ENCODE data around the gene PEX6. TPM values are rescaled to one million over a fixed set of nuclear protein-coding genes. Genes with fewer than 3 reads are reported as not detected.

The PEX6 gene
- total RNA-seq, 1 experiment from 2014 or later, result 15.6 TPM

DNA sequence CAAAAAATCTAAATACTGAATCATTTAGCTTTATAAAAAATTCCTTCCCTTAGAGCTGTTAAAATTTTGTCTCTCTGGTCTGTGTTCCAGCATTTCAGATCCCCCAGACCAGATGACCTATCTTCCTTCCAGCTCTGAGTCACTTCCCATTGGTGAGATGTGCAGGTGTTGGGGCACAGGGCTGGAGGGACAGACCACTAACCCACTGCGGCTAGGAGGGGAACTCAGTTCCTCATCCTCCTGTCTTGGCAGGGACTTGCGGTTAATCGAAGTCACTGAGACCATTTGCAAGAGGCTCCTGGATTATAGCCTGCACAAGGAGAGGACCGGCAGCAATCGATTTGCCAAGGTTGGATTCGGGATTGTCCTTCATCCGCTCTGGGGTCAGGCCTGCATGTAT lies 43.7 kb downstream of the PEX6 start:
- Mint-ChIP-seq H3K27ac (no peak overlapping the region), H3K4me3 (no peak overlapping the region), H3K4me1 (peaks cover 25 to 31% of the 10 kb centered on the region in 2 experiments), H3K9me3 (no peaks in the 10 kb centered on the region), H3K36me3 (ENCODE audit: insufficient read depth in 1 of 3, low read depth in 3 of 3) (peaks cover 38 to 88% (median 68%) of the 10 kb centered on the region in 3 experiments), H3K27me3 (ENCODE audit: low read depth) (no peaks in the 10 kb centered on the region)
- no peak for TF ChIP-seq CTCF (conservative IDR thresholded peaks at IDR 0.05)
- Histone ChIP-seq H2BK15ac (ENCODE audit: low read depth, low read length) (no peak overlapping the region), H3K23ac (ENCODE audit: insufficient read length, low read depth, low read length) (no peak overlapping the region), H3K56ac (ENCODE audit: insufficient read length, low read depth, low read length) (no peak overlapping the region), H3K23me2 (ENCODE audit: insufficient read length, low read depth, low read length, poor library complexity, severe bottlenecking) (peaks cover 4% of the 10 kb centered on the region), H3K14ac (ENCODE audit: insufficient read depth, low read length) (no peak overlapping the region), H3K4ac (ENCODE audit: low read depth, low read length) (no peak overlapping the region), H3K4me2 (ENCODE audit: insufficient read depth, insufficient read length, low read length) (no peak overlapping the region), H3T11ph (ENCODE audit: low read length) (no peak overlapping the region), H2BK5ac (ENCODE audit: insufficient read length, low read length) (no peak overlapping the region), H4K91ac (ENCODE audit: insufficient read length, low read depth, low read length) (no peak overlapping the region), H4K8ac (replicated peaks; ENCODE audit: insufficient read length, low read depth, low read length) (no peak overlapping the region), H4K5ac (ENCODE audit: insufficient read length, low read depth, low read length) (no peak overlapping the region), H3K27me3 (ENCODE audit: insufficient read depth, low read length) (no peaks in the 10 kb centered on the region), H2AFZ (ENCODE audit: low read length) (no peak overlapping the region), H3K9ac (ENCODE audit: extremely low read depth, insufficient read length, low read length) (no peak overlapping the region), H3K27ac (ENCODE audit: insufficient read length, low read depth, low read length) (no peak overlapping the region), H2BK12ac (ENCODE audit: insufficient read length, low read depth, low read length) (no peak overlapping the region), H2BK120ac (ENCODE audit: low read depth, low read length, poor library complexity, severe bottlenecking) (no peak overlapping the region), H2BK20ac (ENCODE audit: low read depth, low read length, poor library complexity, severe bottlenecking) (no peak overlapping the region), H4K20me1 (ENCODE audit: control insufficient read depth, insufficient read depth, insufficient read length) (peaks cover 2% of the 10 kb centered on the region), H3K79me2 (ENCODE audit: insufficient read depth, low read length) (peaks cover 2% of the 10 kb centered on the region; the same call in 1 of the 2 replicates), H2AK5ac (ENCODE audit: insufficient read length, low read length) (no peak overlapping the region), H3K9me3 (ENCODE audit: control insufficient read depth, low read depth, low read length) (no peaks in the 10 kb centered on the region), H3K79me1 (ENCODE audit: insufficient read depth, low read depth, low read length, poor library complexity, severe bottlenecking) (no peaks in the 10 kb centered on the region), H3K18ac (ENCODE audit: insufficient read length, low read depth, low read length) (no peak overlapping the region), H3K4me1 (ENCODE audit: insufficient read depth, low read length) (no peaks in the 10 kb centered on the region; the same call in 1 of the 2 replicates)
- no CpG with 5 or more reads among the region's 7 CpGs for WGBS (ENCODE audit: extremely low coverage, insufficient read length, low lambda C conversion rate)
- DNase-seq, result no peak
